Parathyroid adenoma (tissue), 2 donors: Measurements from ENCODE around the gene SENP8.

Experiments used
- H2AFZ ChIP-seq: fragments of 300-600 bp; sonication (generic); one replicate; pipeline ENCODE4 v1.7.0; 2017; ENCODE audit warnings: antibody characterized with exemption, mild to moderate bottlenecking
- H3K27ac ChIP-seq: fragments of 300-600 bp; sonication (generic); one replicate; pipeline ENCODE4 v1.7.0; 2017
- H3K27me3 ChIP-seq: fragments of 300-600 bp; sonication (generic); one replicate; pipeline ENCODE4 v1.7.0; 2017; ENCODE audit warnings: low read length; ENCODE audit not compliant: control insufficient read depth, insufficient read depth
- H3K36me3 ChIP-seq: fragments of 300-600 bp; sonication (generic); one replicate; pipeline ENCODE4 v1.7.0; 2017; ENCODE audit warnings: low read length; ENCODE audit not compliant: control insufficient read depth, insufficient read depth
- H3K4me1 ChIP-seq: fragments of 300-600 bp; sonication (generic); one replicate; pipeline ENCODE4 v1.7.0; 2017; ENCODE audit warnings: control low read depth
- H3K4me2 ChIP-seq: fragments of 300-600 bp; sonication (generic); one replicate; pipeline ENCODE4 v1.7.0; 2017; ENCODE audit warnings: low read length
- H3K4me3 ChIP-seq: fragments of 300-600 bp; sonication (generic); one replicate; pipeline ENCODE4 v1.7.0; 2017; ENCODE audit warnings: low read depth, low read length
- H3K79me2 ChIP-seq: fragments of 300-600 bp; sonication (generic); one replicate; pipeline ENCODE4 v1.7.0; 2017; ENCODE audit warnings: control low read depth
- H3K9ac ChIP-seq: fragments of 300-600 bp; sonication (generic); one replicate; pipeline ENCODE4 v1.7.0; 2017; ENCODE audit warnings: mild to moderate bottlenecking
- H3K9me3 ChIP-seq: fragments of 300-600 bp; sonication (generic); one replicate; pipeline ENCODE4 v1.7.0; 2017; ENCODE audit warnings: low read length; ENCODE audit not compliant: control insufficient read depth
- CTCF ChIP-seq: fragments of 300-600 bp; sonication (generic); IDR thresholded peaks from one replicate; pipeline ENCODE4 v1.7.0; 2017; ENCODE audit warnings: antibody characterized with exemption, mild to moderate bottlenecking
- donor health status: primary hyperparathyroidism.

SENP8 gene

GRCh38 chr15:72176159-72176558, 58.0 kb downstream of the SENP8 start:
- no peaks in the 10 kb centered on the region for H3K4me1 ChIP-seq
- no peaks in the 10 kb centered on the region for H3K27me3 ChIP-seq
- no peak overlapping the region for H3K4me2 ChIP-seq
- no peaks in the 10 kb centered on the region for H3K9me3 ChIP-seq
- no peak overlapping the region for H3K9ac ChIP-seq
- H3K27ac ChIP-seq: no peak overlapping the region
- H3K79me2 ChIP-seq: no peaks in the 10 kb centered on the region
- H3K4me3 ChIP-seq: no peak overlapping the region
- H2AFZ ChIP-seq: no peak overlapping the region
- no peak for TF ChIP-seq CTCF
- no peaks in the 10 kb centered on the region for H3K36me3 ChIP-seq

DNA sequence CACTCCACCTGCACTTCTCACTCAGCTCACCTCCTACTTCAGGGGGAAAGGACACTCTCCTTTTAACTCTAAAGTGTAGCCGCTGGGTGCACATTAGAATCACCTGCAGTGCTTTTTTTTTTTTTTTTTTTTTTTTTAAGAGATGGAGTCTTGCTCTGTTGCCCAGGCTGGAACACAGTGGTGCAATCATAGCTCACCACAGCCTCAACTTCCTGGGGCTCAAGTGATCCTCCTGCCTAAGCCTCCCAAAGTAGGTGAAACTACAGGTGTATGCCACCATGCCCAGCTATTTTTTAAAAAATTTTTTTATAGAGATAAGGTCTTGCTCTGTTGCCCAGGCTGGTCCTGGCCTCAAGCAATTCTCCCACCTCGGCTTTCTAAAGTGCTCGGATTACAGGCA, 58.5 kb downstream of the SENP8 start:
- Histone ChIP-seq H3K79me2 (no peaks in the 10 kb centered on the region), H2AFZ (no peak overlapping the region), H3K4me3 (no peak overlapping the region), H3K9me3 (no peaks in the 10 kb centered on the region), H3K9ac (no peak overlapping the region), H3K27ac (no peak overlapping the region), H3K4me1 (no peaks in the 10 kb centered on the region), H3K36me3 (no peaks in the 10 kb centered on the region), H3K27me3 (no peaks in the 10 kb centered on the region), H3K4me2 (no peak overlapping the region)
- no peak for TF ChIP-seq CTCF

DNA sequence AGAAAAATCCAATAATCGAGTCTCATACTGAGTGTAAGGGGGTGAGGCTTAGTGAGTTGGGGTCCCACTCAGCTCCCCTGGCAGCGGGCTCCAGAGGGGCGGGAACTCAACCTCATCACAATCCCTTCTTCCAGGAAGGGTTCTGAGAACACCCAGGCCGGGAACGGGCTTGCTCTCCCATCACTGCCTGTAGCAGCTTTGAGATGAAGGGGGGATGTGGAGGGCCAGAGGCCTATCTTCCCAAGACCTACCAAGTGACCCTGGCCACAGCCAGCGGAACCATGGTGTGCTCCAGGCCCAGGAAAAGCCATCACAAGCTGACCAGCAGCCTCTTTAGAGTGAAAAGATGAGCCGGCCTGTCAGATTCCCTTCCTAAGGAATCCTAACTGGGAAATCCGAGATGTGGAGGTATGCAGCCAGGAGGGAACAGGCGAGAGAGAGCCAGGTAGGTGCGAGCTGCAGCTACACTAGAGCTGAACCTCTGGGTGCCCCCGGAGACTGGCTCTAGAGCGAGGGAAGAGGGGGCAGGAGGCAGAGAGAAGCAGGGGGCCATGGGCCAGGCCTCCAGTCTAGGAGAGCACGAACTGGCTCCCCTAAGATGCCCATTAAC, 60.9 kb downstream of the SENP8 start:
- Histone ChIP-seq H3K79me2 (no peaks in the 10 kb centered on the region), H3K9me3 (no peaks in the 10 kb centered on the region), H3K4me3 (no peak overlapping the region), H3K27me3 (no peaks in the 10 kb centered on the region), H3K9ac (no peak overlapping the region), H3K27ac (no peak overlapping the region), H3K4me2 (no peak overlapping the region), H2AFZ (no peak overlapping the region), H3K4me1 (peaks cover 4% of the 10 kb centered on the region), H3K36me3 (no peaks in the 10 kb centered on the region)
- TF ChIP-seq CTCF: no peak

- H3K4me1 ChIP-seq: peaks cover 4% of the 10 kb centered on the region
- H2AFZ ChIP-seq: no peak overlapping the region
- no peak for TF ChIP-seq CTCF
- no peaks in the 10 kb centered on the region for H3K27me3 ChIP-seq
- H3K9me3 ChIP-seq: no peaks in the 10 kb centered on the region
- no peak overlapping the region for H3K9ac ChIP-seq
- H3K36me3 ChIP-seq: no peaks in the 10 kb centered on the region
- H3K27ac ChIP-seq: no peak overlapping the region
- H3K4me3 ChIP-seq: no peak overlapping the region
- no peaks in the 10 kb centered on the region for H3K79me2 ChIP-seq
- H3K4me2 ChIP-seq: no peak overlapping the region
These were observed 61.9 kb downstream of the SENP8 start for GRCh38 chr15:72179950-72180581.
